B cell (primary cell): Measurements from ENCODE around the gene SLC7A6.

Experiments used
- CTCF ChIP-seq: fragments of 200-600 bp; IDR thresholded peaks from one replicate; pipeline ENCODE4 v1.8.0; 2022; ENCODE audit warnings: antibody characterized with exemption, mild to moderate bottlenecking
- EZH2 ChIP-seq: IDR thresholded peaks from 2 replicates; pipeline ENCODE4 v1.6.1; 2012; ENCODE audit warnings: borderline replicate concordance, low read depth, mild to moderate bottlenecking, moderate library complexity, low read length; ENCODE audit not compliant: insufficient read depth, poor library complexity, severe bottlenecking

GRCh38 chr16:68234188-68235107 is 29.9 kb upstream of the SLC7A6 start:
- TF ChIP-seq CTCF = no peak
- no peak for TF ChIP-seq EZH2
